GM21723 (cell line): ENCODE results near the gene LIN7A.
"Not testable (repeated sequence)": the region's sequence is repeated elsewhere in the genome, so short reads cannot be mapped to it uniquely, and the experiment has no call there.

ENCODE experiments used
- ATAC-seq: cut with Tn5 transposase; IDR thresholded peaks from one replicate; pipeline ENCODE4 v1.9.1; 2021; ENCODE audit warnings: mild to moderate bottlenecking, moderate library complexity; ENCODE audit not compliant: unreplicated experiment

The LIN7A gene

GRCh38 chr12:80814453-80814852 is 123.3 kb downstream of the LIN7A start:
- ATAC-seq, result no peak

DNA sequence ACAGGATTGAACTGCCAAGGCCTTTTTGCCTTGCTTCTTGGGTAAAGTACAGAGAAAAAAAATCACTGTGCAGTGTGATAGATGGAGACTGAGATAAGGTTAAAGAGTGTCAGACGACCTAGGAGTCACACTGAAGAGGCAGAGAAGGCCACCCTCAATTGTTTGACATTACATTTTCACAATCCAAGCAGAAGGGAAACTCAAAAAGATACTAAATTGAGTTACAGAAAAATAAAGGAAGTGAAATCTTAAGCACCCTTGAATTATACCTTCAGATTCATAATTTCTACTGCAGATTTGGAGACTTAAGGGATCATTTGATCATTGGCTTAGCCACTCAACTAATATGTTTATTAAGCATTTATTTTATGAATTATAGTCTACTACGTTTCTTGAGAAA is 123.9 kb downstream of the LIN7A start:
- peak; percentile 58 for ATAC-seq

GRCh38 chr12:80811957-80812708 is 125.6 kb downstream of the LIN7A start:
- peak; percentile 34 for ATAC-seq

DNA sequence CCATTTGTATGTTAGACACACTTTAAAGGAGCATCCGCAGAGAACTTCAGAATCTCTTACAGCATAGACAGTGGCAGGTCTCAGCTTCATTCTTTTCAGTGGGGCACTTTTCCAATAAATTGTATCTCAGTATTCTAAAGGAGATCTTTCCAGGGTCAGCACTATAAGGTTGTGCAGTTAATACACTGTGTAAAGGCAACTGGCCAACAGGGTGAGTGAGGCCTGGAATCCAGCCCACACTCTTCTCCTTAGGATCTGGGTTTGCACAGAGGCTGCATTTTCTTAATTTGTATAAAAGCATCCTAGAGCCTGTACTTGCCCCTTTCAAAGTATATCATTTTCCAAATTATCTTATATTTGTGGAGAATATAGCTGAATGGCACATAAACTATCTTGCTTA is 126.9 kb downstream of the LIN7A start:
- no peak for ATAC-seq

DNA sequence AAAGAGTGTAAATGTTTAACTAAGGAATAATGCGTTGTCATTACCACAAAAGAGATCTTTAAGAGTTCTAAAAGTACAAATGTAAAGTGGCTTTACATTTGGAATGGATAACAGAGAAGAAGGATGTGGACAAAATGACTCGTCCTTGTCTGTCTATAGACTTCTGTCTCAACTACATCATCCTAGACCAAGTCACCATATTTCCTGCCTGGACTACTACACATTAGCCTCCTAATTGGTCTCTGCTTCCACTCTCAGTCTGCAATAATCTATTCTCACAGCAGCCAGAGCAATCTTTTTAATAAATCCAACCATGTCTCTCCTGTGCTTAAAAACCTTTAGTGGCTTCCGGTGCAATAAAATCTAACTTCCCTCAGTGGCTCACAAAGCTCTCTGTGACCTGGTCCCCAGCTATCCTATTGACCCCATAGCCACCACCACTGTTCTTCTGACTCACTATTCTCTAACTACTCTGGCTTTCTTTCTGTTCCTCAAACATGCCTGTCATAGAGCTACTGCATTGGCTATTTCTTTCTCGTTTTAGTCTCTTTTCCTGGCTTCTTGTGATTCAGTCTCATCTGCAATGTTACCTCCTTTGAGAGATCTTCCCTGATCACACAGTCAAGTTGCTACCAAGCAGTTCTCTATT is 130.0 kb downstream of the LIN7A start:
- peak; percentile 89 for ATAC-seq

DNA sequence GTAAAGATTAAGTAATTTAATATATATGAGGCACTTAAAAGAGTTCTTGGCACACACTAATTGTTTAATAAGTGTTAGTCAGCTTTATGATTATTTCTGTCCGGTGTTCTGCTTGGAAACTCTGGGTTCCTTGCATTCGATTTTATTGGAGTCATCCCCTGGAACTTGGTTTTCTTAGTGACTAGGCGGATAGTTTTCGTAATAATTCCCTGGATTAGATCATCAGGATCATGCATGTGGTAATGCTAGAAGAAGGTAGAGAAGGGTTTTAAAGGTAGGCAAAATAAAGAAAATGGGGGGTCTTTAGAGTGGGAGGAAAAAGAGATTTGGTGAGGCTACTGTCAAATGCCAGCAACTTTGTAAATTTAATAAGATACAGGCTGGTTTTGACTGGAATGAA is 132.6 kb downstream of the LIN7A start:
- ATAC-seq, result no peak

- peak; percentile 85 for ATAC-seq
Measured at GRCh38 chr12:80802652-80803400, 134.9 kb downstream of the LIN7A start.

DNA sequence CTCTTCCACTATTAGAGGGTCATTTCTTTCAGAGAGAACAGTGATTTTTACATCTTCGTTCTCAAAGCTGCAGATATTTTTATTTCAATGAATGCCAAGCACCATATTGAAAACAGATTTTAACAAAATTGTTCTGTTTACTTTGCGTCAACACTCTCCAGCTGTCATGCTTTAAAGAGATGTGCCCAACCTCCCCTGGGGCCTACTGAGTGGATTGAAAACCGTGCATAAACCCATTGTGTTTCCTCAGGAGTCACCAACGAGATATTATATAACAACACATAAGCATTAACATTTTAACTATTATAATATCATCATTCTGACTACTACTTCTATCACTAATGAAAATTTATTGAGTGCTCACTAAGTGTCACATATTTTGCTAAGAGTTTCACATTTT is 139.5 kb downstream of the LIN7A start:
- ATAC-seq, result no peak

DNA sequence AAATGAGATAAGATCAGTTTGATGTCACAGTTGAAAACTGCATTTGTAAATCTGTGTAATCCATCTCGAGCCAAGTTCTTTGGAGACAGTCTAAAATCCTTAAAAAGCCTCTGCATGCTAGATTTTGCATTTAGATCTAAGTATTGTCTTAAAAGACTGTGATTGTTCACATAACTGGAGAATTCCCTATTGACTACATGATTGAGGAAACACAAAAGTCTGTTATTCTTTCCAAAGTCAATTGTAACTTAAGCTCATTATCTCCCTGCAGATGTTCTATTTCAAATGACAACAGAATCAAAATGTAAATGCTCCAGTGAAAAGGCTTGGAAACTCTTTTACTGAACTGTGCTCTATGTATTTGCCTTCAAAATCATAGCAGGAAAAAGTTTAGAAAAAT is 143.2 kb downstream of the LIN7A start:
- no peak for ATAC-seq

DNA sequence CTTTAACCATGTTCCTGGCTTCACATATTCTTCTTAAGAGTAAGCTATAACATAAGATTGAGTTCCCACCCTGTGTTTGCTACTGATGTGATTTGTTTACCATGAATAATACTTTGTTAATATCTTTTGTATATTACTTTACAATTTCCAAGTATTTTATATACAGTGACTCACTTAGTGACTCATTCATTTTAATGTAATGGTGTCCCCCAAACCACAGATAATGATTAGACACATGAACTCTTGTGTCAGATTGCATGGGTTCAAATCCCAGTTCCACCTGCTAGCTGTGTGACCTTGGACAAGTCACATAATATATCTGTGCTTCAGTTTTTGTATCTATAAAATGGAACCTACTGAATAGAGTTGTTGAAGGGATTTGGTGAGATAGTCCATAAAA is 144.9 kb downstream of the LIN7A start:
- no peak for ATAC-seq

- ATAC-seq, result no peak
Measured at GRCh38 chr12:80791863-80792262, 145.9 kb downstream of the LIN7A start.

DNA sequence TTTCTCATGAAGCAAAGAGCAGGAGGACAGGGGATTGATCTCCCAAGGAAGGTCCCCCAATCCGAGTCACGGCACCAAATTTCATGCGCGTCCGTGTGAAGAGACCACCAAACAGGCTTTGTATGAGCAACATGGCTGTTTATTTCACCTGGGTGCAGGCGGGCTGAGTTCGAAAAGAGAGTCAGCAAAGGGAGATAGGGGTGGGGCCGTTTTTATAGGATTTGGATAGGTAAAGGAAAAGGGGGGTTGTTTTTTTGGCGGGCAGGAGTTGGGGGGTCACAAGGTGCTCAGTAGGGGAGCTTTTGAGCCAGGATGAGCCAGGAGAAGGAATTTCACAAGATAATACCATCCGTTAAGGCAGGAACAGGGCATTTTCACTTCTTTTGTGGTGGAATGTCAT is 149.3 kb downstream of the LIN7A start:
- not testable (repeated sequence) for ATAC-seq

DNA sequence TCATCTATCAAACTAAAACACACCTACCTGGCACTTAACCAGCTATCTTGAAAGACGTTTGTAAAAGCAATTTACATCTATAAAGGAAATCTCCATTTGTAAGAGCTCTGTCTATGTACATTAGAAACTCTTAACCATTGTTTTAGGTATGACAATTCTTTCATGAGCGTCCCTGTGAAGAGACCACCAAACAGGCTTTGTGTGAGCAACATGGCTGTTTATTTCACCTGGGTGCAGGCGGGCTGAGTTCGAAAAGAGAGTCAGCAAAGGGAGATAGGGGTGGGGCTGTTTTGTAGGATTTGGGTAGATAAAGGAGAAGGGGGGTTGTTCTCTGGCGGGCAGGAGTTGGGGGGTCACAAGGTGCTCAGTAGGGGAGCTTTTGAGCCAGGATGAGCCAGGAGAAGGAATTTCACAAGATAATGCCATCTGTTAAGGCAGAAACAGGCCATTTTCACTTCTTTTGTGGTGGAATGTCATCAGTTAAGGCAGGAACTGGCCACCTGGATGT is 154.7 kb downstream of the LIN7A start:
- ATAC-seq, result not testable (repeated sequence)

DNA sequence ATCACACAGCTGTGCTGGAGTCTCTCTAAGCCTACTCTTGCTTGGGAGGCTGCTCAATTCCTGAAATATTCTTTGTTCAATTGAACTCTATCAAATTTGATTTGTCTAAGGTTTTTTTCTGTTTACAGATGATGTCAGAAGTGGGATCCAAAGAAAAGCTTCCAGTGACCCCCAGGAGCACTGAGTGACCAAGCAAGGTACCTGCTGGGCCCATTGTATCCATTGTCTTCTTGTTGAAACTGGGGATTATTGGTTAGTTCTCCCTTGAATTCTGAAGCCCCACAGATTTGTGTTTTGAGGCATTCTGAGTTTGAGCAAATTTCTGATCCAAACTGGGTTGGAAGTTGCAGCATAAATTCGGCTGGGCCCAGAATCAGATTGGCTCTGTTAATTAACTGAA is 156.4 kb downstream of the LIN7A start:
- no peak for ATAC-seq

DNA sequence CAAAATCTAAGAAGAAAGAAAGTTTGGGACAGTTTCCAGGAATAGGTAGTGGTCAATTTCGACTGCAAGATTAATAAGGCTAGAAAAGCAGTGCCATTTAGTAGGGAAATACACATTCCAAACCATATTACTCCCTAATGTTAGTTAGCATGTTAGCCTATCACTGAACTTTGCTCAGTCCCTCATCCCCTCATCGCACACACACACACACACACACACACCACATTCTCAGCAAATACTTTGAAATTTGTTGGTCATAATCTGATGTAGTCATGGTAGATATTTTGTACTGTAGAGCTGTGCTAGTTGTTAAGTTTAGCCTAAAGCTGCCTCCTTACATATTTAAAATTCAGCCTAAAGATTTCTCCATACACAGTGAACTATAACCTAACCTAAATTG is 157.0 kb downstream of the LIN7A start:
- ATAC-seq, result no peak

DNA sequence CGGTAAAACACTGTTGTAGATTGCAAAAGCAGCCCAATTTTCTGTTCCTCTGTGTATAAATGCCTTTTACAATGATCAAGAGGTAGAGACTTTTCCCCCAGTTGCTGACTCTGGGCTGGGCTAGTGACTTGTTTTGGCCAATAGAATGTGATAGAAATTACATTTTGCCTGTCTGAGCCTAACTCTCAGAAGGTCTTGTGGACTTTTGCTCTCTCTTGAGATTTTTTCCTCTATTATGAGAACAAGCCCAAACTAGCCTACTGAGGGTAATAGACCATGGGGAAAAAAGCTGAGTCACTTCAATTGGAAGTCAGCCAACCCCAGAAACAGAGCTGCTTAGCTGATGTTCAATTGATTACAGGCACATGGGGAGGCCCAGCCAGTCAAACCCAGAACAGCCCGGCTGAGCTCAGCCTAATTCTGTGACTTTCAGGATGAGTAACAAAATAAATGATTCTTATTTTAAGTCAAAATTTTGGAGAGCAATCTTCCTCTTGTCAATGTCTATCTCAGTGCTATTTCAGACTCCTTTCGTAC is 159.7 kb downstream of the LIN7A start:
- peak; percentile 98 for ATAC-seq

DNA sequence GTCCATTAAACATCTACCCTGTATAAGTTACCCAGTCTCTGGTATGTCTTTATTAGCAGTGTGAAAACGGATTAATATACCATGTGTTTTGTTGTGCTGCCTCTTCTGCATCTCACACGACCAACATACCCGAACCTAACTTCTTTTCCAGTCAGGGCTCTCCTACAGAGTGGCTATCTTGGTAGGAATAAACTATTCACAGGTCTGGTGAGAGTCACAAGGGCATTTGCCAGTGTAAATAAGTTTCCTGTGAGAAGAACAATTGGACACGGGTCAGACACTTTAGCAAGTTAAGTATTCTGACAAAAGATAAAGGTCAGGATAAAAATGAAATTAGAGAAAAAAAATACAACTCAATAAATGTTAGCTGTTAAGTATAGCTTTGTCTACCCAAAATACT is 160.1 kb downstream of the LIN7A start:
- no peak for ATAC-seq

GRCh38 chr12:80776706-80777105 is 161.0 kb downstream of the LIN7A start:
- no peak for ATAC-seq

GRCh38 chr12:80770958-80771357 is 166.8 kb downstream of the LIN7A start:
- no peak for ATAC-seq

GRCh38 chr12:80769553-80770140 is 168.1 kb downstream of the LIN7A start:
- no peak for ATAC-seq

GRCh38 chr12:80766897-80767296 is 170.8 kb downstream of the LIN7A start:
- ATAC-seq, result peak; percentile 69
